BLaER1 (cell line): ENCODE measurements around the gene TMPO.

ENCODE experiments used
- H3K27ac ChIP-seq: shearing (Covaris generic); formaldehyde crosslinking; 2 replicates; pipeline ENCODE4 v1.8.1; 2022
- H3K27me3 ChIP-seq: shearing (Covaris generic); formaldehyde crosslinking; 2 replicates; pipeline ENCODE4 v1.8.1; 2022
- H3K36me3 ChIP-seq: shearing (Covaris generic); formaldehyde crosslinking; 2 replicates; pipeline ENCODE4 v1.8.1; 2022
- H3K4me1 ChIP-seq: shearing (Covaris generic); formaldehyde crosslinking; 2 replicates; pipeline ENCODE4 v1.8.1; 2022
- H3K4me2 ChIP-seq: shearing (Covaris generic); formaldehyde crosslinking; 2 replicates; pipeline ENCODE4 v1.8.1; 2022
- H3K4me3 ChIP-seq: shearing (Covaris generic); formaldehyde crosslinking; 2 replicates; pipeline ENCODE4 v1.8.1; 2022
- H3K9ac ChIP-seq: shearing (Covaris generic); formaldehyde crosslinking; 2 replicates; pipeline ENCODE4 v1.8.1; 2022
- H3K9me3 ChIP-seq: shearing (Covaris generic); formaldehyde crosslinking; 2 replicates; pipeline ENCODE4 v1.8.1; 2022
- H4K20me1 ChIP-seq: shearing (Covaris generic); formaldehyde crosslinking; 2 replicates; pipeline ENCODE4 v1.8.1; 2022
- Cebpa-rat ChIP-seq: shearing (Covaris generic); IDR thresholded peaks from 2 replicates; pipeline ENCODE4 v1.8.1; 2022

Gene TMPO, protein sequence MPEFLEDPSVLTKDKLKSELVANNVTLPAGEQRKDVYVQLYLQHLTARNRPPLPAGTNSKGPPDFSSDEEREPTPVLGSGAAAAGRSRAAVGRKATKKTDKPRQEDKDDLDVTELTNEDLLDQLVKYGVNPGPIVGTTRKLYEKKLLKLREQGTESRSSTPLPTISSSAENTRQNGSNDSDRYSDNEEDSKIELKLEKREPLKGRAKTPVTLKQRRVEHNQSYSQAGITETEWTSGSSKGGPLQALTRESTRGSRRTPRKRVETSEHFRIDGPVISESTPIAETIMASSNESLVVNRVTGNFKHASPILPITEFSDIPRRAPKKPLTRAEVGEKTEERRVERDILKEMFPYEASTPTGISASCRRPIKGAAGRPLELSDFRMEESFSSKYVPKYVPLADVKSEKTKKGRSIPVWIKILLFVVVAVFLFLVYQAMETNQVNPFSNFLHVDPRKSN

DNA sequence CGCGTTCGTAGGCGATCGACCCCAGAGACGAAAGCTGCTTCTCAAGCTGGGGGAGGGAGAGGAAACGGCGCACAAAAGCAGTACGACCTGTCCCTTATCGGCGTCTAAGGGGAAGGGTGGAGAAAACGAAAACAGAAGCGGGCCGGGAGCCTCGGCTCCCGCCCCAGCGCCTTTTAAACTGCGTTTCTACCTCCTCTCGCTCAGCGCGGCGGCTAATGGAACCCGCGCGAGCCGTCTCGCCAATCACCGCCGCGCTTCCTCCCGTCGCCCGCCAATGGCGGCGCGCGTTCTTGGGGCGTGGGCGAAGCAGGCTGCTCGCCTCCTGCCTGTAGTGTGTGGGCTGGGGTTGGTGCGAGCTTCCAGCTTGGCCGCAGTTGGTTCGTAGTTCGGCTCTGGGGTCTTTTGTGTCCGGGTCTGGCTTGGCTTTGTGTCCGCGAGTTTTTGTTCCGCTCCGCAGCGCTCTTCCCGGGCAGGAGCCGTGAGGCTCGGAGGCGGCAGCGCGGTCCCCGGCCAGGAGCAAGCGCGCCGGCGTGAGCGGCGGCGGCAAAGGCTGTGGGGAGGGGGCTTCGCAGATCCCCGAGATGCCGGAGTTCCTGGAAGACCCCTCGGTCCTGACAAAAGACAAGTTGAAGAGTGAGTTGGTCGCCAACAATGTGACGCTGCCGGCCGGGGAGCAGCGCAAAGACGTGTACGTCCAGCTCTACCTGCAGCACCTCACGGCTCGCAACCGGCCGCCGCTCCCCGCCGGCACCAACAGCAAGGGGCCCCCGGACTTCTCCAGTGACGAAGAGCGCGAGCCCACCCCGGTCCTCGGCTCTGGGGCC is at the start of gene TMPO:
Gene TMPO (plus strand): TSS at position 304 of the 824 bp plus-strand sequence. CDS start 278 bp downstream, at position 582.
- Histone ChIP-seq H3K4me2 (peak within 1 kb of the TSS; percentile 85), H3K9ac (peak within 1 kb of the TSS; percentile 100), H3K27me3 (no peaks in the 10 kb centered on the region), H3K27ac (peak within 1 kb of the TSS; percentile 99), H3K4me3 (peak within 1 kb of the TSS; percentile 96), H3K9me3 (no peaks in the 10 kb centered on the region), H4K20me1 (peaks cover 41% of the 10 kb centered on the region), H3K36me3 (peaks cover 8% of the 10 kb centered on the region; the same call in 1 of the 2 replicates), H3K4me1 (peaks cover 43% of the 10 kb centered on the region)
- TF ChIP-seq Cebpa-rat, result no peak

DNA sequence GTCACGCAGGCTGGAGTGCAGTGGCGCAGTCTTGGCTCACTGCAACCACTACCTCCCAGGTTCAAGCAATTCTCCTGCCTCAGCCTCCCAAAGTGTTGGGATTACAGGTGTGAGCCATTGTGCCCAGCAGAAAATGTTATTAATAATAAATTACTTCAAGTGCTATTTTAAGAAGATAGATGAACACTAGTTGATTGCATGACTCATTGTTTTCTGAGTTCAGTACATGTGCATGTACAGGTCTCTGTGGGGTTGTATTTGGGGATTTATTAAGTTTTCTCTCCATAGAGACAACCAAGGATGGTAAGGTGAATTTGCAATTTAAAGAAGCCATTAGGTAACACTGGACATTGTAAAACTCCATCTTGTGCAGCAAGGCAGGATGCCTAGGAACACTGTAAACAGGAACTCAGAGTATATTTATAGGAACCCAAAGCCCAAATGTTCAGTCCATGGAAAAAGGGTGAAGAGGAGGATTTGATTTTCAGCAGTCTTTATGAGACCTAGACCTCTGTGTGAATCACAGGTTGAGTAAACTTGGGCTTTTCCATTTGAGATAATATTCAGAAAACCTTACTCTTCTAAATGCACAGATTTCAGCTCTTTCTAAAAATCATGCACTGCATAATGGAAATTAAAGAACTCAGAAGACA is 49.3 kb upstream of the TMPO start:
- no peaks in the 10 kb centered on the region for H3K27me3 ChIP-seq
- no peak overlapping the region for H3K4me3 ChIP-seq
- H3K36me3 ChIP-seq, result no peaks in the 10 kb centered on the region
- H3K4me1 ChIP-seq, result no peaks in the 10 kb centered on the region
- no peaks in the 10 kb centered on the region for H4K20me1 ChIP-seq
- TF ChIP-seq Cebpa-rat, result no peak
- H3K27ac ChIP-seq, result no peak overlapping the region
- no peak overlapping the region for H3K4me2 ChIP-seq
- H3K9ac ChIP-seq, result no peak overlapping the region
- H3K9me3 ChIP-seq, result no peaks in the 10 kb centered on the region

GRCh38 chr12:98466640-98467400 is 48.6 kb upstream of the TMPO start:
- no peak overlapping the region for H3K4me2 ChIP-seq
- H3K4me3 ChIP-seq, result no peak overlapping the region
- TF ChIP-seq Cebpa-rat, result no peak
- H3K4me1 ChIP-seq, result no peaks in the 10 kb centered on the region
- H3K36me3 ChIP-seq, result no peaks in the 10 kb centered on the region
- H4K20me1 ChIP-seq, result no peaks in the 10 kb centered on the region
- H3K27me3 ChIP-seq, result no peaks in the 10 kb centered on the region
- H3K27ac ChIP-seq, result no peak overlapping the region
- H3K9me3 ChIP-seq, result no peaks in the 10 kb centered on the region
- no peak overlapping the region for H3K9ac ChIP-seq

DNA sequence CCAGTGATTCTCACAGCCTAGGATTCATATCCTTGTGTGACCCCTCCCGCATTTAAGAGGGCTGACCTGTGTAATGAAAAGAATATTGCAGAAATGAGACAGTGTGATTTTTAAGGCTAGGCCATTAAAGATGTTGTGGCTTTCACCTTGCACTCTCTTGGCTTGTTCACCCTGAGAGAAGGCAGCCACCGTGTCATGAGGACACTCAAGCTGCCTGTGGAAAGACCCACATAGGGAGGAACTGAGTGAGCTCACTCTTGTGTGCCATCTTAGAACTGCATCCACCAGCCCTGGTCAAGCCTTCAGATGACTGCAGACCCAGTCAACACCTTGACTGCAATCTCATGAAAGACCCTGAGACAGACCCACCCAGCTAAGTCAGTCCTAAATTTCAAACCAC is 46.3 kb upstream of the TMPO start:
- no peak overlapping the region for H3K4me3 ChIP-seq
- no peaks in the 10 kb centered on the region for H3K9me3 ChIP-seq
- no peaks in the 10 kb centered on the region for H4K20me1 ChIP-seq
- H3K4me2 ChIP-seq, result no peak overlapping the region
- no peak overlapping the region for H3K27ac ChIP-seq
- H3K36me3 ChIP-seq, result no peaks in the 10 kb centered on the region
- TF ChIP-seq Cebpa-rat, result no peak
- no peak overlapping the region for H3K9ac ChIP-seq
- H3K27me3 ChIP-seq, result no peaks in the 10 kb centered on the region
- H3K4me1 ChIP-seq, result no peaks in the 10 kb centered on the region

DNA sequence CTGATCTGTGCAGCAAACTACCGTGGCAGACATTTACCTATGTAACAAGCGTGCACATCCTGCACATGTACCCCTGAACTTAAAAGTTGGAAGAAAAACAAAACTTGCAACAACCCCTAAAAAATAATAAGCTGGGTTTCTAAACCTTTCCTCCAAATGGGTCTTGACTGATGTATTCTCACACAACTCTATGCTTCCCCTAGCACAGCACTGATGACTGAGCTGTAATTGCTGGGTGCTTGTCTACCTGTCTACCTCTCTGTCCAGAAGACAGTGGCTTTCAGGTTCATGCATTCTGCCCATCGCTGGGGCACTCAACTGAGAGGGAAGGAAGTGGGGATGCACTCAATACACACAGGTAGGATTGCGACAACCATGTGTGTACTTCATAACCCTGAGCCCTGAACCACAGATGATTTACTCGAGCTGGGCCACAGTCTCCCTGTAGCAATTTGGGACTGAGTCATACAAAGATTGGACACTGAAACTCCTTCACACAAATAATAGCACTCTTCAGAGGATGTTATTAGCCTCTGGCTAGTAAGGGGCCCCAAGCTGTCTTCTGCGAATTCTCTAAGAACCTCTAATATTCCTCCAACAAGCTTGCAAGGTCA is 44.8 kb upstream of the TMPO start:
- Histone ChIP-seq H3K4me2 (no peak overlapping the region), H3K4me3 (no peak overlapping the region), H3K27ac (no peak overlapping the region), H3K9me3 (no peaks in the 10 kb centered on the region), H3K4me1 (no peaks in the 10 kb centered on the region), H3K27me3 (no peaks in the 10 kb centered on the region), H3K9ac (no peak overlapping the region), H4K20me1 (no peaks in the 10 kb centered on the region), H3K36me3 (no peaks in the 10 kb centered on the region)
- no peak for TF ChIP-seq Cebpa-rat

- Histone ChIP-seq H3K9ac (no peak overlapping the region), H3K4me1 (no peaks in the 10 kb centered on the region), H3K4me3 (no peak overlapping the region), H3K4me2 (no peak overlapping the region), H3K36me3 (no peaks in the 10 kb centered on the region), H3K27me3 (no peaks in the 10 kb centered on the region), H3K27ac (no peak overlapping the region), H4K20me1 (no peaks in the 10 kb centered on the region), H3K9me3 (no peaks in the 10 kb centered on the region)
- TF ChIP-seq Cebpa-rat, result no peak
Measured at GRCh38 chr12:98471085-98471484, 44.3 kb upstream of the TMPO start.

DNA sequence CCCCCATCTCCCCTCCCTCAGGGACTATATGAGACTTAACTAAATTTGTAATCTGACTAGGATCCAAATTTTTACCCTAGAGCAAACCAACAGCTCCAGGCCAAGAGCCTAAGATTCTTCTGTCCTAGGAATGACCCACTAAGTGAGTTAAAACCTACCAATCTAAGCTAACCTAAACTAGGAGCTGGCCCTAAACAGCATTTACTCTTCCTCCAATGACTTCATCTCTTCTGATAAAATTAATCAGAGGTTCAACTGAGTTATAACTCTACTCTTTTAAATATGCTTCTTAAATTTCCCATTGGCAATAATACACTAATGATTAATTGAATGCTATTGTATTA is 39.9 kb upstream of the TMPO start:
- no peak overlapping the region for H3K27ac ChIP-seq
- TF ChIP-seq Cebpa-rat, result no peak
- H3K4me2 ChIP-seq, result no peak overlapping the region
- peaks cover 14% of the 10 kb centered on the region; the same call in 1 of the 2 replicates for H3K9me3 ChIP-seq
- no peaks in the 10 kb centered on the region for H3K36me3 ChIP-seq
- H3K4me3 ChIP-seq, result no peak overlapping the region
- H3K4me1 ChIP-seq, result no peaks in the 10 kb centered on the region
- H3K9ac ChIP-seq, result no peak overlapping the region
- H3K27me3 ChIP-seq, result no peaks in the 10 kb centered on the region
- no peaks in the 10 kb centered on the region for H4K20me1 ChIP-seq

GRCh38 chr12:98478606-98479005 is 36.8 kb upstream of the TMPO start:
- Histone ChIP-seq H3K27me3 (no peaks in the 10 kb centered on the region), H3K4me3 (no peak overlapping the region), H3K4me1 (no peaks in the 10 kb centered on the region), H3K4me2 (no peak overlapping the region), H3K27ac (no peak overlapping the region), H3K9me3 (peaks cover 27% of the 10 kb centered on the region), H4K20me1 (no peaks in the 10 kb centered on the region), H3K9ac (no peak overlapping the region), H3K36me3 (no peaks in the 10 kb centered on the region)
- TF ChIP-seq Cebpa-rat, result no peak
